Measurements from ENCODE around the gene XXYLT1. TPM values are rescaled to one million over a fixed set of nuclear protein-coding genes. Genes with fewer than 3 reads are reported as not detected.

Gene XXYLT1
- total and polyA plus RNA-seq, 10 of the 15 experiments (the other 5 are each of a cell fraction or from before 2014, with no cell fraction given) = 1.2 to 14.2 (median 9.3) TPM

DNA sequence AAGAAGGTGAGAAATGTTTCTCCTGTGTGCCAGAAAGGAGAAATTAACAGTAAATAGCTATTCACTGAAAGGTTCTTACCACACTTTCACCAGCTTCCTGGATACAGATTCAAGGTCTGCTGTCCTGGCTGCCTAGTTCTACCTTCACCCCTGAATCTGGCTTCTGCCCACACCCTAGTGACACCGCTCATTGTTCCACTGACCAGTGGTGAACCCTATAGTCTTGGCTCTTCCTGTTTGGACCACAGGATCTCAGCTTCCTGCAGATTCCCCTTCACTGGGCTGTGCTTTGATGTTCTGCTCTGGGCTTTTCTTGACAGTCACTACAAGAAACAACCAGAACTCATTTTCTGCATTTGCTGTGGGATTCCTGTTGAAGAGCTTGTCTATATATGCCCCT is 250.0 kb downstream of the XXYLT1 start:
- Histone ChIP-seq H3K9me3 (replicated peaks; ENCODE audit: control insufficient read depth, insufficient read depth, low read length) (no peaks in the 10 kb centered on the region; the same call in 2 of the 3 replicates), H2AFZ (ENCODE audit: control insufficient read depth, low read depth, low read length) (no peak overlapping the region), H3K9ac (ENCODE audit: control insufficient read depth, insufficient read depth, low read length) (no peak overlapping the region), H3K27me3 (replicated peaks in 1 of 2; ENCODE audit: control insufficient read depth in 2 of 2, insufficient read depth in 2 of 2, low read length in 1 of 2) (peaks cover 0 to 8% of the 10 kb centered on the region in 2 experiments; a peak in 1 of 4 replicates), H3K36me3 (ENCODE audit: control insufficient read depth in 2 of 2, insufficient read depth in 2 of 2, low read length in 1 of 2) (no peaks in the 10 kb centered on the region), H3K27ac (ENCODE audit: control insufficient read depth, insufficient read depth) (no peak overlapping the region), H3K79me2 (ENCODE audit: control insufficient read depth, insufficient read depth, low read length) (no peaks in the 10 kb centered on the region), H3K4me3 (no peak overlapping the region), H3K4me2 (ENCODE audit: control insufficient read depth, insufficient read depth) (no peak overlapping the region), H4K20me1 (ENCODE audit: control insufficient read depth, insufficient read depth) (no peaks in the 10 kb centered on the region), H3K4me1 (ENCODE audit: control insufficient read depth, insufficient read depth, low read length) (no peaks in the 10 kb centered on the region)
- no TSS peak for BruUV-seq (replicated peaks)
- ChIA-PET RAD21 (ENCODE audit: unreplicated experiment) (no interaction called here), POLR2A (no interaction called here), SMC1A (ENCODE audit: uncharacterized antibody, unreplicated experiment) (interaction anchor here (0.7 kb wide), 1 partner anchor 237 kb away, joined by 3 read pairs; no protein-coding TSS in a partner anchor), CTCF (interaction anchor here (1.0 kb wide), 1 partner anchor 79 kb away, joined by 6 read pairs; no protein-coding TSS in a partner anchor)
- intact Hi-C loops (cut with micrococcal nuclease; ENCODE audit: unreplicated experiment) = no loop called here
- no peak for FAIRE-seq
- 86% methylated on average over 1 of the region's 1 CpG for WGBS (ENCODE audit: insufficient coverage, insufficient replicate concordance, low lambda C conversion rate, missing lambda C conversion rate)
- TF ChIP-seq GATAD2B (conservative IDR thresholded peaks at IDR 0.05; ENCODE audit: low read depth) (no peak), SPI1 (IDR thresholded peaks at IDR 0.05; ENCODE audit: borderline replicate concordance, insufficient read depth, low read depth, low read length) (no peak), ZNF217 (IDR thresholded peaks at IDR 0.05) (no peak), ZNF622 (IDR thresholded peaks at IDR 0.05) (no peak), PAX5 (IDR thresholded peaks at IDR 0.05; ENCODE audit: borderline replicate concordance, low read depth, low read length) (no peak), TCF7 (IDR thresholded peaks at IDR 0.05; ENCODE audit: borderline replicate concordance) (no peak), PAX8 (IDR thresholded peaks at IDR 0.05) (no peak), CHD2 (IDR thresholded peaks at IDR 0.05; ENCODE audit: borderline replicate concordance, low read depth, low read length) (no peak), CEBPB (IDR thresholded peaks at IDR 0.05; ENCODE audit: borderline replicate concordance in 1 of 2, low read depth in 2 of 2, low read length in 2 of 2) (no peak)
- TF ChIP-seq, protein P1, sequence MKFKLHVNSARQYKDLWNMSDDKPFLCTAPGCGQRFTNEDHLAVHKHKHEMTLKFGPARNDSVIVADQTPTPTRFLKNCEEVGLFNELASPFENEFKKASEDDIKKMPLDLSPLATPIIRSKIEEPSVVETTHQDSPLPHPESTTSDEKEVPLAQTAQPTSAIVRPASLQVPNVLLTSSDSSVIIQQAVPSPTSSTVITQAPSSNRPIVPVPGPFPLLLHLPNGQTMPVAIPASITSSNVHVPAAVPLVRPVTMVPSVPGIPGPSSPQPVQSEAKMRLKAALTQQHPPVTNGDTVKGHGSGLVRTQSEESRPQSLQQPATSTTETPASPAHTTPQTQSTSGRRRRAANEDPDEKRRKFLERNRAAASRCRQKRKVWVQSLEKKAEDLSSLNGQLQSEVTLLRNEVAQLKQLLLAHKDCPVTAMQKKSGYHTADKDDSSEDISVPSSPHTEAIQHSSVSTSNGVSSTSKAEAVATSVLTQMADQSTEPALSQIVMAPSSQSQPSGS (IDR thresholded peaks at IDR 0.05; ENCODE audit: low read length) = no peak
- in situ Hi-C loops (cut with MboI) = no loop called here
- ATAC-seq = no peak
- no peak for DNase-seq (ENCODE audit: low read depth, low spot score)
